ENCODE results near the gene ICAM1. TPM values are rescaled to one million over a fixed set of nuclear protein-coding genes. Genes with fewer than 3 reads are reported as not detected.

Gene ICAM1
- total RNA-seq, 4 donors from 2014 or later: 11.4 to 43.4 (median 31.9) TPM

- TF ChIP-seq, protein P1, sequence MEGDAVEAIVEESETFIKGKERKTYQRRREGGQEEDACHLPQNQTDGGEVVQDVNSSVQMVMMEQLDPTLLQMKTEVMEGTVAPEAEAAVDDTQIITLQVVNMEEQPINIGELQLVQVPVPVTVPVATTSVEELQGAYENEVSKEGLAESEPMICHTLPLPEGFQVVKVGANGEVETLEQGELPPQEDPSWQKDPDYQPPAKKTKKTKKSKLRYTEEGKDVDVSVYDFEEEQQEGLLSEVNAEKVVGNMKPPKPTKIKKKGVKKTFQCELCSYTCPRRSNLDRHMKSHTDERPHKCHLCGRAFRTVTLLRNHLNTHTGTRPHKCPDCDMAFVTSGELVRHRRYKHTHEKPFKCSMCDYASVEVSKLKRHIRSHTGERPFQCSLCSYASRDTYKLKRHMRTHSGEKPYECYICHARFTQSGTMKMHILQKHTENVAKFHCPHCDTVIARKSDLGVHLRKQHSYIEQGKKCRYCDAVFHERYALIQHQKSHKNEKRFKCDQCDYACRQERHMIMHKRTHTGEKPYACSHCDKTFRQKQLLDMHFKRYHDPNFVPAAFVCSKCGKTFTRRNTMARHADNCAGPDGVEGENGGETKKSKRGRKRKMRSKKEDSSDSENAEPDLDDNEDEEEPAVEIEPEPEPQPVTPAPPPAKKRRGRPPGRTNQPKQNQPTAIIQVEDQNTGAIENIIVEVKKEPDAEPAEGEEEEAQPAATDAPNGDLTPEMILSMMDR (IDR thresholded peaks at IDR 0.05; ENCODE audit: low read depth): no peak
Measured at GRCh38 chr19:10289836-10290356, 19.0 kb downstream of the ICAM1 start, which contains the start of gene ICAM5. Gene ICAM5 (plus strand): TSS chr19:10289952. CDS start chr19:10290044, 92 bp downstream.

GRCh38 chr19:10290357-10290875 is 19.5 kb downstream of the ICAM1 start:
- TF ChIP-seq, protein P1 (IDR thresholded peaks at IDR 0.05; ENCODE audit: low read depth): no peak

DNA sequence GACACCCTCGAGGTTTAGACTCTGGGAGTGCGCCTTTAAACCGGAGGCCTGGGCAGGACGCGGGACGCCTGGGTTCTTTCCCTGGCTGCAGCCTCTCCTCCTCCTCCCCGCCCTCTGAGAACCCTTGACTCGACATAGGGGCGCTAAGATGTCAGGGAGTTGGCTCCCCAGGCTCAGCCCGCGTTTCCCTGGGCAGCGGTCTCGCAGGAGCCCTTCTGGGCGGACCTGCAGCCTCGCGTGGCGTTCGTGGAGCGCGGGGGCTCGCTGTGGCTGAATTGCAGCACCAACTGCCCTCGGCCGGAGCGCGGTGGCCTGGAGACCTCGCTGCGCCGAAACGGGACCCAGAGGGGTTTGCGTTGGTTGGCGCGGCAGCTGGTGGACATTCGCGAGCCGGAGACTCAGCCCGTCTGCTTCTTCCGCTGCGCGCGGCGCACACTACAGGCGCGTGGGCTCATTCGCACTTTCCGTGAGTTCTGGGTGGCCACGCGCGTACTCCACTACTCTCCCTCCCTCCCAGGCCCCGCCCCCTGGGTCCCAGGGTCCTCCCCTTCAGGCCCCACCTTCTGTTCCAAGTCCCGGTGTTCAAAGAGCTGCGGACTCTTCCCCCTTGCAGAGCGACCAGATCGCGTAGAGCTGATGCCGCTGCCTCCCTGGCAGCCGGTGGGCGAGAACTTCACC is 20.1 kb downstream of the ICAM1 start:
- TF ChIP-seq, protein P1 (IDR thresholded peaks at IDR 0.05; ENCODE audit: low read depth): no peak

DNA sequence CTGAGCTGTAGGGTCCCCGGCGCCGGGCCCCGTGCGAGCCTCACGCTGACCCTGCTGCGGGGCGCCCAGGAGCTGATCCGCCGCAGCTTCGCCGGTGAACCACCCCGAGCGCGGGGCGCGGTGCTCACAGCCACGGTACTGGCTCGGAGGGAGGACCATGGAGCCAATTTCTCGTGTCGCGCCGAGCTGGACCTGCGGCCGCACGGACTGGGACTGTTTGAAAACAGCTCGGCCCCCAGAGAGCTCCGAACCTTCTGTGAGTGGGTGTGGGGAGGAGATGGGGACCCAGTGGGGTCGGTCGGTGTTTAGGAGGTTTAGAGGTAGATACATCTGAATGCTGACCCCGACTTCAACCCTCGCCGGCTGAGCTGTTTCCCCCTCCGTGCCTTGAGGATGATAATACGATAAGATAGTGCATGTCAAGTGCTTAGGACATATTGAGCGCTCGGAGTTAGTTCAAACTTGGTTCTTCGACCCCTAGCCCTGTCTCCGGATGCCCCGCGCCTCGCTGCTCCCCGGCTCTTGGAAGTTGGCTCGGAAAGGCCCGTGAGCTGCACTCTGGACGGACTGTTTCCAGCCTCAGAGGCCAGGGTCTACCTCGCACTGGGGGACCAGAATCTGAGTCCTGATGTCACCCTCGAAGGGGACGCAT is 20.8 kb downstream of the ICAM1 start:
- TF ChIP-seq, protein P1 (IDR thresholded peaks at IDR 0.05; ENCODE audit: low read depth): no peak

GRCh38 chr19:10292206-10292788 is 21.4 kb downstream of the ICAM1 start:
- TF ChIP-seq, protein P1 (IDR thresholded peaks at IDR 0.05; ENCODE audit: low read depth): no peak

DNA sequence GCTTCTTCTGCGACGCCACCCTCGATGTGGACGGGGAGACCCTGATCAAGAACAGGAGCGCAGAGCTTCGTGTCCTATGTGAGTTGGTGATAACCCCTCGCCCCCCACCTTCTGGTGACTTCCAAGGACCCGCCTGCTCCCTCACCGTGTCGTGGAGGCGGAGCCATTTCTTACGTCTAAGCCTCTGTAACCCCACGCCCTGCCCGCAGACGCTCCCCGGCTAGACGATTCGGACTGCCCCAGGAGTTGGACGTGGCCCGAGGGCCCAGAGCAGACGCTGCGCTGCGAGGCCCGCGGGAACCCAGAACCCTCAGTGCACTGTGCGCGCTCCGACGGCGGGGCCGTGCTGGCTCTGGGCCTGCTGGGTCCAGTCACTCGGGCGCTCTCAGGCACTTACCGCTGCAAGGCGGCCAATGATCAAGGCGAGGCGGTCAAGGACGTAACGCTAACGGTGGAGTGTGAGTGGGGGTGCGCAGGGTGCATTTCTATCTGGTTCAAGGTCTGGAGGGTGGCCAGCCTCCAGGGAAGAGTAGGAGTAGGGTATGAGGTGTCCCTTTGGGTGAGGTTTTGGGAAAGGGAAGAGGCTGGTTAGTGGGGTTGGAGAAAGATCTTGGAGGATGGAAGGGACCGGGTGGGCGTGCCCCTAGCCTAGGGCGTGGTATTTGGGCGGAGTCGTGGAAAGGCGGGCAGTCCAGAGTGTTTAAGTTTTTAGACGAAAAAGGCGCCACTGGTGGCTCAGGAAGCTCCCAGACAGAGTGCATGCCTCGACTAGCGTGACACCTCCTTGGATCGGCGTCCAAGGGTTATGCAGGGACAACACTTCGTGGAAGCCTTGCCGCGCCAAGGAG is 22.1 kb downstream of the ICAM1 start:
- TF ChIP-seq, protein P1 (IDR thresholded peaks at IDR 0.05; ENCODE audit: low read depth): no peak

Measured in subcutaneous adipose tissue (tissue), 4 donors.